Tibial nerve (tissue), 4 donors: ENCODE measurements around the gene PIM1. TPM values are rescaled to one million over a fixed set of nuclear protein-coding genes. Genes with fewer than 3 reads are reported as not detected.
"Not testable (repeated sequence)": the region's sequence is repeated elsewhere in the genome, so short reads cannot be mapped to it uniquely, and the experiment has no call there.

ENCODE experiments used
- DNase-seq, 2 donors: peaks; one replicate each; pipeline ENCODE4 v3.0.0-alpha.2; 2019; ENCODE audit warnings: low spot score in 2 of 2
- H3K27ac ChIP-seq, 4 donors: fragments of 200-600 bp; sonication (generic) in 3 of 4; one replicate each; pipeline ENCODE4 v1.5.1; 2017 to 2019; ENCODE audit warnings: mild to moderate bottlenecking in 1 of 4
- H3K27me3 ChIP-seq, 2 donors: fragments of 200-600 bp; sonication (generic) in 1 of 2; one replicate each; pipeline versions ENCODE4 v1.5.1 to v1.6.0; 2017 to 2019
- H3K36me3 ChIP-seq, 3 donors: fragments of 200-600 bp; sonication (generic); one replicate each; pipeline ENCODE4 v1.5.1; 2018 to 2019
- H3K4me1 ChIP-seq, 4 donors: fragments of 200-600 bp; sonication (generic) in 3 of 4; one replicate each; pipeline ENCODE4 v1.5.1; 2017 to 2019
- H3K4me3 ChIP-seq, 4 donors: fragments of 200-600 bp; sonication (generic) in 3 of 4; one replicate each; pipeline ENCODE4 v1.5.1; 2017 to 2019; ENCODE audit warnings: mild to moderate bottlenecking in 1 of 4, moderate library complexity in 1 of 4
- H3K9me3 ChIP-seq, 4 donors: fragments of 200-600 bp; sonication (generic) in 3 of 4; one replicate each; pipeline ENCODE4 v1.5.1; 2017 to 2019
- EP300 ChIP-seq, 2 donors: sonication (generic); formaldehyde crosslinking; IDR thresholded peaks; one replicate each; pipeline ENCODE4 v1.6.1; 2017; ENCODE audit warnings: antibody characterized with exemption in 2 of 2, mild to moderate bottlenecking in 1 of 2
- POLR2A ChIP-seq, 2 donors: fragments of 450-650 bp; IDR thresholded peaks; one replicate each; pipeline ENCODE4 v1.6.1; 2017; ENCODE audit warnings: antibody characterized with exemption in 2 of 2, mild to moderate bottlenecking in 2 of 2, moderate library complexity in 2 of 2
- WGBS, 2 donors: methylation state at CpG; one replicate each; pipeline ENCODE4 v1.1.5; 2018; 5-methylcytosine and 5-hydroxymethylcytosine counted together
- total RNA-seq, 4 donors: library from RNA; depleted of rRNA; stranded (reverse); fragments of >200 nt; gene quantifications; one replicate each; pipeline ENCODE4 v1.1.0, GENCODE V29; 2016
- TF ChIP-seq, protein P1 (sequence below), 5 experiments: fragments of 200-600 bp in 3 of 5; fragments of 450-650 bp in 2 of 5; sonication (generic) in 3 of 5; IDR thresholded peaks; one replicate each; pipeline ENCODE4 v1.5.1; 2016 to 2019; ENCODE audit warnings: antibody characterized with exemption in 5 of 5, mild to moderate bottlenecking in 3 of 5, moderate library complexity in 2 of 5

PIM1 gene
- total RNA-seq, 4 donors from 2014 or later: 2.8 to 22.8 (median 6.6) TPM

DNA sequence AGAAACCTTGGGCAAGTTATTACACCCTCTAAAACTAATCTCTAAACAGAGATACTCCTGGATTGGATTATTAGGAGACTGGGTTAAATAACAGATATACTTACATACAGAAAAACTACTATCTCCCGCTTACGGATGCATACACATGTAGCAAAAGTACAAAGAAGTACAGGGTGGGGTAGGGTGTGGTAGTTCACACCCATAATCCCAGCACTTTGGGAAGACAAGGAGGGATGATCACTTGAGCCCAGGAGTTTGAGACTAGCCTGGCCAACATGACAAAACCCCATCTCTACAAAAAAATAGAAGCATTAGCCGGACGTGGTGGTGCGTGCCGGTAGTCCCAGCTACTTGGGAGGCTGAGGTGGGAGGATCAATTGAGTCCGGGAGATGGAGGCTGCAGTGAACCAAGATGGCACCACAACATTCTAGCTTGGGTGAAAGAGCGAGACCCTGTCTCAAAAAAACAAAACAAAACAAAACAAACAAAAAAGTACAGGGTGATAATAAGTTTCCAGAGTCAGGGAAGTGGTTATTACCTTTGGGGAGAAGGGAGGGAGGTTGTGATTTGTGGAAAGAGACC is 8.1 kb downstream of the PIM1 start:
- TF ChIP-seq EP300 (IDR thresholded peaks at IDR 0.05) (no peak), POLR2A (IDR thresholded peaks at IDR 0.05) (no peak)
- TF ChIP-seq, protein P1, sequence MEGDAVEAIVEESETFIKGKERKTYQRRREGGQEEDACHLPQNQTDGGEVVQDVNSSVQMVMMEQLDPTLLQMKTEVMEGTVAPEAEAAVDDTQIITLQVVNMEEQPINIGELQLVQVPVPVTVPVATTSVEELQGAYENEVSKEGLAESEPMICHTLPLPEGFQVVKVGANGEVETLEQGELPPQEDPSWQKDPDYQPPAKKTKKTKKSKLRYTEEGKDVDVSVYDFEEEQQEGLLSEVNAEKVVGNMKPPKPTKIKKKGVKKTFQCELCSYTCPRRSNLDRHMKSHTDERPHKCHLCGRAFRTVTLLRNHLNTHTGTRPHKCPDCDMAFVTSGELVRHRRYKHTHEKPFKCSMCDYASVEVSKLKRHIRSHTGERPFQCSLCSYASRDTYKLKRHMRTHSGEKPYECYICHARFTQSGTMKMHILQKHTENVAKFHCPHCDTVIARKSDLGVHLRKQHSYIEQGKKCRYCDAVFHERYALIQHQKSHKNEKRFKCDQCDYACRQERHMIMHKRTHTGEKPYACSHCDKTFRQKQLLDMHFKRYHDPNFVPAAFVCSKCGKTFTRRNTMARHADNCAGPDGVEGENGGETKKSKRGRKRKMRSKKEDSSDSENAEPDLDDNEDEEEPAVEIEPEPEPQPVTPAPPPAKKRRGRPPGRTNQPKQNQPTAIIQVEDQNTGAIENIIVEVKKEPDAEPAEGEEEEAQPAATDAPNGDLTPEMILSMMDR (IDR thresholded peaks at IDR 0.05): no peak
- WGBS, 2 donors: 91 to 93% methylated on average over 8 of the region's 8 CpGs
- Histone ChIP-seq H3K27me3 (no peaks in the 10 kb centered on the region), H3K9me3 (no peaks in the 10 kb centered on the region), H3K27ac (no peak overlapping the region), H3K4me3 (no peak overlapping the region), H3K36me3 (peaks cover 0 to 30% (median 15%) of the 10 kb centered on the region in 3 donors), H3K4me1 (peaks cover 0 to 12% (median 2%) of the 10 kb centered on the region in 4 donors)
- DNase-seq: no peak

DNA sequence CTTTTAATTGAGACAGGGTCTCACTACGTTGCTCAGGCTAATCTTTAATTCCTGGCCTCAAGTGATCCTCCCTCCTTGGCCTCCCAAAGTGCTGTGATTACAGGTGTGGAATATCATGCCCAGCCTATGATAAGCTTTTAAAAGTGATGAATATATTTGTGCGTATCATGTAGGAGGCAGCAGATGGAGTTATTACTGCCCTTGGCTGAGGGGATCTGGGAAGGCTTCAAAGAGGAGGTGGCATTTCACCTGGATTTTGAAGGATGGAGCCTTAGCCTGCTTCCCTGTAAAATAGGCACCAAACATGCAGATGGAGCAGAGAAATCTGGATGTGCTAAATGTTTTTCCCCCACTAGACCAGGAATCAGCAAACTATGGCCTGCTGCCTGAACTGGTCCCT is 10.1 kb downstream of the PIM1 start:
- WGBS, 2 donors: 91 to 95% methylated on average over 2 of the region's 2 CpGs
- DNase-seq: no peak
- TF ChIP-seq, protein P1 (IDR thresholded peaks at IDR 0.05): no peak
- TF ChIP-seq EP300 (IDR thresholded peaks at IDR 0.05): no peak
- TF ChIP-seq POLR2A (IDR thresholded peaks at IDR 0.05): no peak
- no peaks in the 10 kb centered on the region for H3K27me3 ChIP-seq
- H3K27ac ChIP-seq: no peak overlapping the region
- peaks cover 0 to 10% (median 0%) of the 10 kb centered on the region in 3 donors for H3K36me3 ChIP-seq
- H3K9me3 ChIP-seq: no peaks in the 10 kb centered on the region
- H3K4me3 ChIP-seq: no peak overlapping the region
- no peaks in the 10 kb centered on the region for H3K4me1 ChIP-seq

DNA sequence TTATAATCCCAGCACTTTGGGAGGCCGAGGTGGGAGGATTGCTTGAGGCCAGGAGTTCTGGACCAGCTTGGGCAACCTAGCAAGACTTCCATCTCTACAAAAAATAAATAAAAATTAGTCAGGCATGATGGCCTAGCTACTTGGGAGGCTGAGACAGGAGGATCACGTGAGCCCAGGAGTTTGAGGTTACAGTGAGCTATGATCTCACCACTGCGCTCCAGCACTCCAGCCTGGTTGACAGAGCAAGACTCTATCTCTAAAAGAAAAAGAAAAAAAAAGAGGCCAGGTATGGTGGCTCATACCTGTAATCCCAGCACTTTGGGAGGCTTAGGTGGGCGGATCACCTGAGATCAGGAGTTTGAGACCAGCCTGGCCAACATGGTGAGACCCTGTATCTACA is 10.7 kb downstream of the PIM1 start:
- DNase-seq, H3K4me1 ChIP-seq, H3K27ac ChIP-seq, H3K9me3 ChIP-seq, H3K36me3 ChIP-seq, H3K27me3 ChIP-seq, H3K4me3 ChIP-seq: not testable (repeated sequence)
- 91 to 93% methylated on average over 4 of the region's 4 CpGs for WGBS, 2 donors

DNA sequence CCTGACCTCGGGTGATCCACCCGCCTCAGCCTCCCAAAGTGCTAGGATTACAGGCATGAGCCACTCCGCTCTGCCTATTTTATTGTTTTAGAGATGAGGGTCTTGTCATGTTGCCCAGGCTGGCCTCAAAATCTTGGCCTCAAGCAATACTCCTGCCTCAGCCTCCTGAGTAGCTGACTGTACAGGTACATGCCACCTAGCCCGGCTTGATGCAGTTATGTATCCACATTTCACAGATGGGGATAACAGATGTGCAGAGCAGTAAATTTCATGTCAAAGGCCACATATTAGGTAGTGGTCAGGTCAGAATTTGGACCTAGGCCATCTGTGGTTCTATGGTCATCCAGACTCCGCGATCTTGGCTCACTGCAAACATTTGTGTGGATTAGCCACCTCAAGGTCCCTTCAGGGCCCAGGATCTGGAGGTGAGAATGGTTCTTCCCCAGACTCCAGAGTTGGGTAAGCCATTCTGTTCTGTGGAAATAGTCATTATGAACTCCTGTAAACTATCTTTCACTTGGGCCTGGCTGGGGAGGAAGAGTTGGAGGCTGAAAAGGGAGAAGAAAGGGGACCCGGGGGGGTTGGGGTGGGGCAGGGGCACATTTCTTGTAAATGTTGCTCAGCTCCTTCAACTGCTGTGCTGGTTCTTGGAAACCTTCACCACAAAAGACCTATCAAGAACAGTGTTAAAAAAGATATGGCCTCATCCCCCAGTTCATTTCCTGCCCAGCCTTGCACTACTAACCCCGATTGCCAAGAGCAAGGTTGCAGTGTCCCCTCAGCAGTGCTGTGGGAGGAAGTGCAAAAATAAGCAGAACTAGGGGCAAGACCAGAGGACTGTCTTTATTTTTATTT is 13.0 kb downstream of the PIM1 start:
- no peaks in the 10 kb centered on the region for H3K4me1 ChIP-seq
- WGBS, 2 donors: 77 to 78% methylated on average over 8 of the region's 8 CpGs
- H3K4me3 ChIP-seq: no peak overlapping the region
- no peak for DNase-seq
- peak overlapping the region in 1 of 4 donors; percentile 59 for H3K27ac ChIP-seq
- no peaks in the 10 kb centered on the region for H3K36me3 ChIP-seq
- TF ChIP-seq POLR2A (IDR thresholded peaks at IDR 0.05) (no peak), EP300 (IDR thresholded peaks at IDR 0.05) (peak in 1 of 2 donors; percentile 72)
- TF ChIP-seq, protein P1 (IDR thresholded peaks at IDR 0.05): no peak
- H3K9me3 ChIP-seq: no peaks in the 10 kb centered on the region
- H3K27me3 ChIP-seq: no peaks in the 10 kb centered on the region

DNA sequence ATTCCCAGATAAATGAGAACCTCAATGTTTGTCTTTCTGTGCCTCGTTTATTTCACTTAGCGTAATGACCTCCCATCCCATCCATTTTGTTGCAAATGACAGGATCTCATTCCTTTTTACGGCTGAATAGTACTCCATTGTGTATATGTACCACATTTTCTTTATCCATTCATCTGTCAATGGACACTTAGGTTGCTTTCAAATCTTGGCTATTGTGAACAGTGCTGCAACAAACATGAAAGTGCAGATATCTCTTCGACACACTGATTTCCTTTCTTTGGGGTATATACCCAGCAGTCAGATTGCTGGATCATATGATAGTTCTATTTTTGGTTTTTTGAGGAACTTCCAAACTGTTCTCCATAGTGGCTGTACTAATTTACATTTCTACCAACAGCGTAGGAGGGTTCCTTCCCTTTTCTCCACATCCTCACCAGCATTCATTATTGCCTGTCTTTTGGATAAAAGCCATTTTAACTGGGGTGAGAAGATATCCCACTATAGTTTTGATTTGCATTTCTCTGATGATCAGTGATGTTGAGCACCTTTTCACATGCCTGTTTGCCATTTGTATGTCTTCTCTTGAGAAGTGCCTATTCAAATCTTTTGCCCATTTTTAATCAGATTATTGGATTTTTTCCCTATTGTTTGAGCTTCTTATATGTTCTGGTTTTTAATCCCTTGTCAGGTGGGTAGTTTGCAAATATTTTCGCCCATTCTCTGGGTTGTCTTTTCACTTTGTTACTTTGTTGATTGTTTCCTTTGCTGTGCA is 16.2 kb downstream of the PIM1 start:
- not testable (repeated sequence) for H3K4me3 ChIP-seq, DNase-seq, H3K36me3 ChIP-seq, H3K27ac ChIP-seq, H3K27me3 ChIP-seq, H3K4me1 ChIP-seq, H3K9me3 ChIP-seq
- peak in 1 of 2 donors; percentile 65 for TF ChIP-seq EP300 (IDR thresholded peaks at IDR 0.05)
- WGBS, 2 donors: 84 to 86% methylated on average over 6 of the region's 6 CpGs
